GM06990 (cell line): ENCODE measurements around the gene CATSPERB.
"Not testable (repeated sequence)": the region's sequence is repeated elsewhere in the genome, so short reads cannot be mapped to it uniquely, and the experiment has no call there.

Experiments
- DNase-seq: peaks from one replicate; pipeline ENCODE4 v3.0.0-alpha.2; 2011; ENCODE audit not compliant: insufficient read length; ENCODE audit errors: extremely low read depth
- H3K27me3 ChIP-seq: replicated peaks from 2 replicates; pipeline ENCODE4 v1.6.0; 2011; ENCODE audit warnings: low read length; ENCODE audit not compliant: control insufficient read depth, insufficient read depth
- H3K36me3 ChIP-seq: 2 replicates; pipeline ENCODE4 v1.5.1; 2011; ENCODE audit warnings: low read length; ENCODE audit not compliant: control insufficient read depth, insufficient read depth
- H3K4me3 ChIP-seq: replicated peaks from 2 replicates; pipeline ENCODE4 v1.5.1; 2011; ENCODE audit warnings: low read depth, mild to moderate bottlenecking, control low read depth, low read length
- CTCF ChIP-seq: IDR thresholded peaks from 2 replicates; pipeline ENCODE4 v1.5.1; 2011; ENCODE audit warnings: low read length, control low read depth, mild to moderate bottlenecking, inconsistent platforms; ENCODE audit not compliant: insufficient read depth, poor library complexity, severe bottlenecking

The CATSPERB gene

GRCh38 chr14:91681118-91681517, 50.8 kb downstream of the CATSPERB start:
- H3K36me3 ChIP-seq = no peaks in the 10 kb centered on the region
- no peak for TF ChIP-seq CTCF
- H3K27me3 ChIP-seq = no peaks in the 10 kb centered on the region
- DNase-seq = no peak
- H3K4me3 ChIP-seq = no peak overlapping the region

- DNase-seq = no peak
Measured at GRCh38 chr14:91679273-91679672, 52.6 kb downstream of the CATSPERB start.

GRCh38 chr14:91677687-91678086, 54.2 kb downstream of the CATSPERB start:
- not testable (repeated sequence) for H3K36me3 ChIP-seq, H3K4me3 ChIP-seq, DNase-seq, H3K27me3 ChIP-seq

More at GRCh38 chr14:91679273-91679672, 52.6 kb downstream of the CATSPERB start:
- no peaks in the 10 kb centered on the region for H3K27me3 ChIP-seq
- H3K36me3 ChIP-seq = no peaks in the 10 kb centered on the region
- no peak overlapping the region for H3K4me3 ChIP-seq
- TF ChIP-seq CTCF = no peak

DNA sequence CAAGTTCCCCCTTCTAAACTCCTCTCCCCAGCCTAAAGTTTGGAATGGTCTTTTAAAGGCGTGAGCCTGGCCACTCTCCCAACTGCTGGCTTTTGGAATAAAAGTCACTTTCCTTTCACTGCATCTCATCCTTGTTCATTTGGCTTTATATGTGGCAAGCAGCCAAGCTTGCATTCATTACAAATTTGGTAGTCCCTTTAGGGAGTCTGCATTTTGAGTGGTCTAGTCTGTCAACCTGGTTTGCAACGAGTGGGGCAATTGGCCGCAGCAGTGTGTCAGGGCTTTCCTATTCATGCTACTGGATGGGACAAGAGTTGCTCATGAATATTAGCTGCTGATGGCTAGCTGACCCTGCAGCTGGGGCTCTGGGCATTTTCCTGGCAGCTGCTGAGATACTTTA, 57.0 kb downstream of the CATSPERB start:
- no peak for DNase-seq
- Histone ChIP-seq H3K4me3 (no peak overlapping the region), H3K36me3 (no peaks in the 10 kb centered on the region), H3K27me3 (no peaks in the 10 kb centered on the region)
- TF ChIP-seq CTCF = no peak

- H3K4me3 ChIP-seq = no peak overlapping the region
- H3K27me3 ChIP-seq = no peaks in the 10 kb centered on the region
- no peak for DNase-seq
- no peaks in the 10 kb centered on the region for H3K36me3 ChIP-seq
- no peak for TF ChIP-seq CTCF
Measured at GRCh38 chr14:91669867-91670266, 62.0 kb downstream of the CATSPERB start.

- not testable (repeated sequence) for H3K36me3 ChIP-seq, H3K27me3 ChIP-seq, DNase-seq, H3K4me3 ChIP-seq
Measured at GRCh38 chr14:91667101-91667500, 64.8 kb downstream of the CATSPERB start.

DNA sequence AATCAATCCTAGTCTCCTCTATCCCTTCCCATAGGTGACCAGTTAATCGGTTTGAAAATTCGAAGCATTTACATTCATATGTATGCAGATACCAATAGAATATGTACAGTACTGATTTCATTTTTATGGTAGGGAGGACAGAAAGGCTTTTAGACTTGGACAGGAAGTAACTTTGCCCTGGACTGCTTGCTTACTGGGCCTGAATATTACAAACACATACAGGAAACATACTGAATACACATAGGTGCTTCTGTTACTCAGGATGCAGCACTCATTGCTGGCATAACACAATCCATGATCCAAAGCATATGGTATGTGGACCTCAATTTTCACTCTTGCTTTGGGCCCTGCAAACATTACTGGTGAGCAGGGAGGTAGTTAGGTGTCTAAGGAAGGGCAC, 71.1 kb downstream of the CATSPERB start:
- no peak for DNase-seq
- H3K4me3 ChIP-seq = no peak overlapping the region
- H3K36me3 ChIP-seq = no peaks in the 10 kb centered on the region
- H3K27me3 ChIP-seq = no peaks in the 10 kb centered on the region
- no peak for TF ChIP-seq CTCF
